K562 (cell line): Measurements from ENCODE around the gene PPP1R3E. TPM values are rescaled to one million over a fixed set of nuclear protein-coding genes. Genes with fewer than 3 reads are reported as not detected.

Experiments
- BRD4 ChIP-seq: fragments of 200-600 bp; sonication (generic); IDR thresholded peaks from 2 replicates; pipeline ENCODE4 v1.6.1; 2017; ENCODE audit warnings: inconsistent platforms
- KAT8 ChIP-seq: fragments of 450-650 bp; IDR thresholded peaks from 2 replicates; pipeline ENCODE4 v1.6.1; 2016; ENCODE audit warnings: low read depth, mild to moderate bottlenecking
- KDM4B ChIP-seq, 2 experiments: fragments of 450-650 bp in 1 of 2; sonication (generic) in 1 of 2; IDR thresholded peaks; 2 replicates each; pipeline ENCODE4 v1.6.1; 2016 to 2017; ENCODE audit warnings: borderline replicate concordance in 2 of 2, antibody characterized with exemption in 1 of 2, low read depth in 1 of 2, mild to moderate bottlenecking in 1 of 2
- NR1H2 ChIP-seq: sonication (generic); formaldehyde crosslinking; IDR thresholded peaks from 2 replicates; pipeline ENCODE4 v1.4.0; 2020; ENCODE audit warnings: mild to moderate bottlenecking, missing genetic modification reagents
- POLR2B ChIP-seq: fragments of 450-650 bp; IDR thresholded peaks from 2 replicates; pipeline ENCODE4 v1.6.1; 2018; ENCODE audit warnings: low read depth; ENCODE audit not compliant: partially characterized antibody
- POLR3A ChIP-seq: IDR thresholded peaks from 2 replicates; pipeline ENCODE4 v1.6.1; 2011; ENCODE audit warnings: borderline replicate concordance, mild to moderate bottlenecking, moderate library complexity; ENCODE audit not compliant: insufficient read length, insufficient read depth; ENCODE audit errors: extremely low read depth
- RB1 ChIP-seq: fragments of 450-650 bp; IDR thresholded peaks from 2 replicates; pipeline ENCODE4 v1.6.1; 2017; ENCODE audit warnings: low read depth, mild to moderate bottlenecking
- TCF3 ChIP-seq: sonication (generic); formaldehyde crosslinking; IDR thresholded peaks from 2 replicates; pipeline ENCODE4 v1.4.0; 2020; ENCODE audit warnings: mild to moderate bottlenecking, missing genetic modification reagents
- THRAP3 ChIP-seq: fragments of 450-650 bp; IDR thresholded peaks from 2 replicates; pipeline ENCODE4 v1.6.1; 2016; ENCODE audit warnings: mild to moderate bottlenecking, inconsistent platforms, borderline replicate concordance
- ZBED1 ChIP-seq: IDR thresholded peaks from 2 replicates; pipeline ENCODE4 v1.6.1; 2014
- ZBTB8A ChIP-seq: fragments of 450-650 bp; IDR thresholded peaks from 2 replicates; pipeline ENCODE4 v1.6.1; 2018; ENCODE audit warnings: mild to moderate bottlenecking, moderate library complexity; ENCODE audit not compliant: partially characterized antibody
- ZNF282 ChIP-seq: sonication (generic); formaldehyde crosslinking; IDR thresholded peaks from 2 replicates; pipeline ENCODE4 v1.8.1; 2023; ENCODE audit warnings: missing genetic modification reagents
- polyA plus RNA-seq, 8 experiments: library from polyadenylated mRNA; depleted of rRNA in 4 of 8; stranded (reverse) in 5 of 8; unstranded in 3 of 8; fragments of >200 nt; fragmentation: Nextera tagmentation in 2 of 8; fragmentation: Illumina TruSeq in 1 of 8; extraction: Ambion mirVana in 2 of 8; extraction: Trizol in 1 of 8; gene quantifications; 2 replicates each; pipeline versions ENCODE4 v1.2.1 to v1.2.3, GENCODE V29; 2011 to 2014; ENCODE audit warnings: inconsistent platforms in 1 of 8, missing spikeins in 1 of 8
- total RNA-seq, 7 experiments: library from RNA; depleted of rRNA in 6 of 7; stranded (reverse); fragments of >200 nt in 6 of 7; fragmentation: Illumina TruSeq in 2 of 7; extraction: Trizol in 2 of 7; gene quantifications; 2 replicates each; pipeline versions ENCODE4 v1.2.1 to v1.2.3, GENCODE V29; 2011 to 2021; ENCODE audit warnings: low replicate concordance in 1 of 7
- TF ChIP-seq, protein P1 (sequence below): fragments of 450-650 bp; IDR thresholded peaks from 2 replicates; pipeline ENCODE4 v1.6.1; 2016; ENCODE audit warnings: low read depth
- TF ChIP-seq, protein P2 (sequence below): sonication (generic); formaldehyde crosslinking; IDR thresholded peaks from 2 replicates; pipeline ENCODE4 v1.8.0; 2022; ENCODE audit warnings: mild to moderate bottlenecking, missing genetic modification reagents, borderline replicate concordance

The PPP1R3E gene
- total and polyA plus RNA-seq, 9 of the 15 experiments (the other 6 are each of a cell fraction or from before 2014, with no cell fraction given): 3.2 to 18.4 (median 7.6) TPM

DNA sequence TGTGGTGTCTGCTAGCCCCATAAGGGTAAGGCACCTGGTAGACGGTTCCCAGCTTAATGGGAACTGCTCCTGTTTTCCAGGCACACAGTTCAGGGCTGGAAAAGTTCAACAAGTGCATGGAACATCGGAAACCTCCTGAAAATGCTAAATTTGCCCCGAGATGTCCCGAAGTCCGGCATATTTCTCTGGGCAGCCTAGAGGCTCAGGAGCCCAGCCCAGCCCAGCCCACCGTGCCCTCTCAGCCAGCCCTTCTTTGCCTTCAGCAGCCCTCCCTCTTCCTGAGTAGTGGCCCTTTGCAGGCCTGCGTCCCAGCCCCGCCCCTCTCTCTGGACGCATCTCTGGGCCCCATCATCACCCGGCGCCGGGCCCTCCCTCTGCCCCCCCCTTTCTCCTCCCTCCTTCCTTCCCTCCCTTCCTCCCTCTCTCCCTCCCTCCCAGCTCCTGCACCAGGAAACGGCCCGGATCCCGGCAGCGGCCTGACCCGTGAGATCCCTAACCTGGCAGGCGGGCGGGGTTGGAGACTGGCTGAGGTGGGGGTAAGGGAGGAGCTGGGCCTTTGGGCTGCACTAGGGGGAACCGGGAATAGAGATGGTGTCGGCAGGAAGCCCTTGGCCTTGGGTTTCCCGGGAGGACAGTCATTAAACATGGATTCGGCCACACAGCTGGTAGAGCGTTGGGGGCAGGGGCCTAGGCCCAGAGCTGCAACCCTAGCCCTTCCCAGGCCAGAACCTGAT lies 3.9 kb upstream of the PPP1R3E start, which contains the start of gene BCL2L2 (continued):
- TF ChIP-seq, protein P1, sequence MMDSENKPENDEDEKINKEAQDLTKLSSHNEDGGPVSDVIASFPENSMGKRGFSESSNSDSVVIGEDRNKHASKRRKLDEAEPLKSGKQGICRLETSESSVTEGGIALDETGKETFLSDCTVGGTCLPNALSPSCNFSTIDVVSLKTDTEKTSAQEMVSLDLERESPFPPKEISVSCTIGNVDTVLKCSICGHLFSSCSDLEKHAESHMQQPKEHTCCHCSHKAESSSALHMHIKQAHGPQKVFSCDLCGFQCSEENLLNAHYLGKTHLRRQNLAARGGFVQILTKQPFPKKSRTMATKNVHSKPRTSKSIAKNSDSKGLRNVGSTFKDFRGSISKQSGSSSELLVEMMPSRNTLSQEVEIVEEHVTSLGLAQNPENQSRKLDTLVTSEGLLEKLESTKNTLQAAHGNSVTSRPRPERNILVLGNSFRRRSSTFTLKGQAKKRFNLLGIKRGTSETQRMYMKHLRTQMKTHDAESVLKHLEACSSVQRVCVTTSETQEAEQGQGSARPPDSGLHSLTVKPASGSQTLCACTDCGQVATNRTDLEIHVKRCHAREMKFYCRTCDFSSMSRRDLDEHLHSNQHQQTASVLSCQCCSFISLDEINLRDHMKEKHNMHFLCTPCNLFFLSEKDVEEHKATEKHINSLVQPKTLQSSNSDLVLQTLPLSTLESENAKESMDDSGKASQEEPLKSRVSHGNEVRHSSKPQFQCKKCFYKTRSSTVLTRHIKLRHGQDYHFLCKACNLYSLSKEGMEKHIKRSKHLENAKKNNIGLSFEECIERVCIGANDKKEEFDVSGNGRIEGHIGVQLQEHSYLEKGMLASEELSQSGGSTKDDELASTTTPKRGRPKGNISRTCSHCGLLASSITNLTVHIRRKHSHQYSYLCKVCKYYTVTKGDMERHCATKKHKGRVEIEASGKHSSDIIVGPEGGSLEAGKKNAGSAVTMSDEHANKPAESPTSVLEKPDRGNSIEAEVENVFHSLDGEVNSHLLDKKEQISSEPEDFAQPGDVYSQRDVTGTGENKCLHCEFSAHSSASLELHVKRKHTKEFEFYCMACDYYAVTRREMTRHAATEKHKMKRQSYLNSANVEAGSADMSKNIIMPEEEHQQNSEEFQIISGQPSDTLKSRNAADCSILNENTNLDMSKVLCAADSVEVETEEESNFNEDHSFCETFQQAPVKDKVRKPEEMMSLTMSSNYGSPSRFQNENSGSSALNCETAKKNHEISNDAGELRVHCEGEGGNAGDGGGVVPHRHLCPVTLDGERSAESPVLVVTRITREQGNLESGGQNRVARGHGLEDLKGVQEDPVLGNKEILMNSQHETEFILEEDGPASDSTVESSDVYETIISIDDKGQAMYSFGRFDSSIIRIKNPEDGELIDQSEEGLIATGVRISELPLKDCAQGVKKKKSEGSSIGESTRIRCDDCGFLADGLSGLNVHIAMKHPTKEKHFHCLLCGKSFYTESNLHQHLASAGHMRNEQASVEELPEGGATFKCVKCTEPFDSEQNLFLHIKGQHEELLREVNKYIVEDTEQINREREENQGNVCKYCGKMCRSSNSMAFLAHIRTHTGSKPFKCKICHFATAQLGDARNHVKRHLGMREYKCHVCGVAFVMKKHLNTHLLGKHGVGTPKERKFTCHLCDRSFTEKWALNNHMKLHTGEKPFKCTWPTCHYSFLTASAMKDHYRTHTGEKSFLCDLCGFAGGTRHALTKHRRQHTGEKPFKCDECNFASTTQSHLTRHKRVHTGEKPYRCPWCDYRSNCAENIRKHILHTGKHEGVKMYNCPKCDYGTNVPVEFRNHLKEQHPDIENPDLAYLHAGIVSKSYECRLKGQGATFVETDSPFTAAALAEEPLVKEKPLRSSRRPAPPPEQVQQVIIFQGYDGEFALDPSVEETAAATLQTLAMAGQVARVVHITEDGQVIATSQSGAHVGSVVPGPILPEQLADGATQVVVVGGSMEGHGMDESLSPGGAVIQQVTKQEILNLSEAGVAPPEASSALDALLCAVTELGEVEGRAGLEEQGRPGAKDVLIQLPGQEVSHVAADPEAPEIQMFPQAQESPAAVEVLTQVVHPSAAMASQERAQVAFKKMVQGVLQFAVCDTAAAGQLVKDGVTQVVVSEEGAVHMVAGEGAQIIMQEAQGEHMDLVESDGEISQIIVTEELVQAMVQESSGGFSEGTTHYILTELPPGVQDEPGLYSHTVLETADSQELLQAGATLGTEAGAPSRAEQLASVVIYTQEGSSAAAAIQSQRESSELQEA: no peak
- peak; percentile 58; the same call in 1 of the 2 replicates for TF ChIP-seq RB1
- 0 out of 2 replicates have a peak, but pooled peaks have one; percentile 31 for TF ChIP-seq BRD4
- peak in 1 of 2 experiments; percentile 98; a peak in 2 of 4 replicates for TF ChIP-seq KDM4B (IDR thresholded peaks at IDR 0.05; ENCODE audit: borderline replicate concordance in 2 of 2, low read depth in 1 of 2)
- TF ChIP-seq KAT8: no peak
- TF ChIP-seq ZBED1: no peak; the same call in 1 of the 2 replicates
- TF ChIP-seq, protein P2, sequence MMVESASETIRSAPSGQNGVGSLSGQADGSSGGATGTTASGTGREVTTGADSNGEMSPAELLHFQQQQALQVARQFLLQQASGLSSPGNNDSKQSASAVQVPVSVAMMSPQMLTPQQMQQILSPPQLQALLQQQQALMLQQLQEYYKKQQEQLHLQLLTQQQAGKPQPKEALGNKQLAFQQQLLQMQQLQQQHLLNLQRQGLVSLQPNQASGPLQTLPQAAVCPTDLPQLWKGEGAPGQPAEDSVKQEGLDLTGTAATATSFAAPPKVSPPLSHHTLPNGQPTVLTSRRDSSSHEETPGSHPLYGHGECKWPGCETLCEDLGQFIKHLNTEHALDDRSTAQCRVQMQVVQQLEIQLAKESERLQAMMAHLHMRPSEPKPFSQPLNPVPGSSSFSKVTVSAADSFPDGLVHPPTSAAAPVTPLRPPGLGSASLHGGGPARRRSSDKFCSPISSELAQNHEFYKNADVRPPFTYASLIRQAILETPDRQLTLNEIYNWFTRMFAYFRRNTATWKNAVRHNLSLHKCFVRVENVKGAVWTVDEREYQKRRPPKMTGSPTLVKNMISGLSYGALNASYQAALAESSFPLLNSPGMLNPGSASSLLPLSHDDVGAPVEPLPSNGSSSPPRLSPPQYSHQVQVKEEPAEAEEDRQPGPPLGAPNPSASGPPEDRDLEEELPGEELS (CRISPR knock-in tag): no peak
- TF ChIP-seq POLR3A: no peak
- TF ChIP-seq POLR2B: peak; percentile 70
- TF ChIP-seq TCF3 (CRISPR knock-in tag): no peak
- TF ChIP-seq ZNF282 (CRISPR knock-in tag): no peak
- no peak for TF ChIP-seq NR1H2 (CRISPR knock-in tag)
- no peak for TF ChIP-seq ZBTB8A
- TF ChIP-seq THRAP3: no peak
